ENCODE data around the gene FAM20C. TPM values are rescaled to one million over a fixed set of nuclear protein-coding genes. Genes with fewer than 3 reads are reported as not detected.

FAM20C gene
- total RNA-seq, 1 experiment from 2014 or later, result 35.8 TPM

GRCh38 chr7:196778-197321 is 4.5 kb downstream of the FAM20C start:
- DNase-seq (ENCODE audit: low spot score), result no peak
- no TSS peak for BruUV-seq (replicated peaks)
- ChIA-PET CTCF (no interaction called here), POLR2A (ENCODE audit: low non-redundant PET) (no interaction called here)
- H3K36me3 ChIP-seq (ENCODE audit: insufficient read depth, low read length, poor library complexity, severe bottlenecking), result peaks cover 49% of the 10 kb centered on the region
- H3K9me3 ChIP-seq (ENCODE audit: low read depth, low read length, poor library complexity, severe bottlenecking), result no peaks in the 10 kb centered on the region
- TF ChIP-seq EZH2 (IDR thresholded peaks at IDR 0.05; ENCODE audit: borderline replicate concordance, low read depth, low read length, poor library complexity, severe bottlenecking), result no peak
- TF ChIP-seq, protein P1, sequence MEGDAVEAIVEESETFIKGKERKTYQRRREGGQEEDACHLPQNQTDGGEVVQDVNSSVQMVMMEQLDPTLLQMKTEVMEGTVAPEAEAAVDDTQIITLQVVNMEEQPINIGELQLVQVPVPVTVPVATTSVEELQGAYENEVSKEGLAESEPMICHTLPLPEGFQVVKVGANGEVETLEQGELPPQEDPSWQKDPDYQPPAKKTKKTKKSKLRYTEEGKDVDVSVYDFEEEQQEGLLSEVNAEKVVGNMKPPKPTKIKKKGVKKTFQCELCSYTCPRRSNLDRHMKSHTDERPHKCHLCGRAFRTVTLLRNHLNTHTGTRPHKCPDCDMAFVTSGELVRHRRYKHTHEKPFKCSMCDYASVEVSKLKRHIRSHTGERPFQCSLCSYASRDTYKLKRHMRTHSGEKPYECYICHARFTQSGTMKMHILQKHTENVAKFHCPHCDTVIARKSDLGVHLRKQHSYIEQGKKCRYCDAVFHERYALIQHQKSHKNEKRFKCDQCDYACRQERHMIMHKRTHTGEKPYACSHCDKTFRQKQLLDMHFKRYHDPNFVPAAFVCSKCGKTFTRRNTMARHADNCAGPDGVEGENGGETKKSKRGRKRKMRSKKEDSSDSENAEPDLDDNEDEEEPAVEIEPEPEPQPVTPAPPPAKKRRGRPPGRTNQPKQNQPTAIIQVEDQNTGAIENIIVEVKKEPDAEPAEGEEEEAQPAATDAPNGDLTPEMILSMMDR (conservative IDR thresholded peaks at IDR 0.05; ENCODE audit: low read depth, low read length), result no peak
- intact Hi-C loops (cut with micrococcal nuclease; ENCODE audit: unreplicated experiment), result no loop called here
- H3K27me3 ChIP-seq (replicated peaks; ENCODE audit: insufficient read depth, low read depth, low read length, poor library complexity), result no peaks in the 10 kb centered on the region
- no peak overlapping the region for H3K27ac ChIP-seq (ENCODE audit: low read depth, low read length, poor library complexity, severe bottlenecking)
- peaks cover 9% of the 10 kb centered on the region for H3K4me1 ChIP-seq (ENCODE audit: insufficient read depth, low read length, poor library complexity, severe bottlenecking)
- H3K4me3 ChIP-seq (ENCODE audit: low read depth, low read length, poor library complexity, severe bottlenecking), result no peak overlapping the region

DNA sequence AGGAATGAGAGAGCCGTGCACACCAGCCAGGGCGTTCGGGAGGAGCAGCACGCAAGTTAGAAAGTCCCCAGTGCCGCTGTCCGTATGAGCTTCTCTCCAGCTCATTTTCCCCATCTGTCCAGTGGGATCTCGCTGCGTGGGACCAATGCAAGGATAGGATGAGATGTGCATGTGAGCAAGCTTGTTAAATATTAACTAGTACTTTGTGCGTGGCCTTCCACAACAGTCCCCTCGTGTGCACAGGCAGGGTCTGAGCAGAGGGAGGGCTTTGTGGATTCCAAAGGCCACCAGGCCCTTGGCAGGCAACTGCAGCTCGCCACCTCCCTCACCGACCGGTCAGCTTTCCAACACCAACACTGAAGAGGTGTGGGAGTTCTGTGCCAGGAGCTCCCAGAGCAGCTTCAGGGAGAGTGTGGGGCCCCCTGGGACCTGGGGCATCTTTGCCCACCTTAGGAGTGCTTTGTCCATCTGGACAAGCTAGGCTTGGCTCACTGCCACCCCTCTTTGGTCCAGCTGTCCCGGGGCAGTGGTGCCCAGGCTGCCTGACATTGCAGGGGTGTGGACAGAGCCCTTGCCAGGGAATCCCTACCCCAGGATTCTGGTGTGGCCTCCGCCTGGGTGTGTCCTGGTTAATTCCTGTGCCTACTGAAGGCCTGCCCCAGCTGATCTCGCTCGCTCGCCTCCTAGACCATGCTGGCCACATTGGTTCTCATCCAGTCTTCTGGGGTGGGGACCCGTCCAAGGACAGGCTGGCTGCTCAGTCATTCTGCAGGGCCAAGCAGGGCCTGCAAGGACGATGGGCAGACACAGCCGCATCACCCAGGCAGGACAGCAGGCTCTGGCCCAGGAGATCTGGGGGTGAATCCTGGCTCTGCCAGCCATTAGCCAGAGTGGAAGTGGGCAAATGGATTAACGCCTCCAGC is 5.3 kb downstream of the FAM20C start:
- BruUV-seq (replicated peaks), result no TSS peak
- CTCF ChIA-PET, result no interaction called here
- intact Hi-C loops (cut with micrococcal nuclease; ENCODE audit: unreplicated experiment), result no loop called here
- DNase-seq (ENCODE audit: low spot score), result no peak
- TF ChIP-seq EZH2 (IDR thresholded peaks at IDR 0.05; ENCODE audit: borderline replicate concordance, low read depth, low read length, poor library complexity, severe bottlenecking), result no peak
- TF ChIP-seq, protein P1 (conservative IDR thresholded peaks at IDR 0.05; ENCODE audit: low read depth, low read length), result no peak
- H3K4me3 ChIP-seq (ENCODE audit: low read depth, low read length, poor library complexity, severe bottlenecking), result no peak overlapping the region
- H3K27ac ChIP-seq (ENCODE audit: low read depth, low read length, poor library complexity, severe bottlenecking), result no peak overlapping the region
- POLR2A ChIA-PET (ENCODE audit: low non-redundant PET), result no interaction called here
- peaks cover 49% of the 10 kb centered on the region for H3K36me3 ChIP-seq (ENCODE audit: insufficient read depth, low read length, poor library complexity, severe bottlenecking)
- peaks cover 9% of the 10 kb centered on the region for H3K4me1 ChIP-seq (ENCODE audit: insufficient read depth, low read length, poor library complexity, severe bottlenecking)
- H3K27me3 ChIP-seq (replicated peaks; ENCODE audit: insufficient read depth, low read depth, low read length, poor library complexity), result no peaks in the 10 kb centered on the region
- no peaks in the 10 kb centered on the region for H3K9me3 ChIP-seq (ENCODE audit: low read depth, low read length, poor library complexity, severe bottlenecking)

- no peaks in the 10 kb centered on the region for H3K9me3 ChIP-seq (ENCODE audit: low read depth, low read length, poor library complexity, severe bottlenecking)
- H3K4me3 ChIP-seq (ENCODE audit: low read depth, low read length, poor library complexity, severe bottlenecking), result no peak overlapping the region
- CTCF ChIA-PET, result no interaction called here
- peaks cover 8% of the 10 kb centered on the region for H3K4me1 ChIP-seq (ENCODE audit: insufficient read depth, low read length, poor library complexity, severe bottlenecking)
- no peaks in the 10 kb centered on the region for H3K27me3 ChIP-seq (replicated peaks; ENCODE audit: insufficient read depth, low read depth, low read length, poor library complexity)
- BruUV-seq (replicated peaks), result no TSS peak
- intact Hi-C loops (cut with micrococcal nuclease; ENCODE audit: unreplicated experiment), result no loop called here
- DNase-seq (ENCODE audit: low spot score), result no peak
- H3K27ac ChIP-seq (ENCODE audit: low read depth, low read length, poor library complexity, severe bottlenecking), result no peak overlapping the region
- TF ChIP-seq EZH2 (IDR thresholded peaks at IDR 0.05; ENCODE audit: borderline replicate concordance, low read depth, low read length, poor library complexity, severe bottlenecking), result no peak
- TF ChIP-seq, protein P1 (conservative IDR thresholded peaks at IDR 0.05; ENCODE audit: low read depth, low read length), result no peak
- POLR2A ChIA-PET (ENCODE audit: low non-redundant PET), result no interaction called here
- H3K36me3 ChIP-seq (ENCODE audit: insufficient read depth, low read length, poor library complexity, severe bottlenecking), result peaks cover 59% of the 10 kb centered on the region
Observed at GRCh38 chr7:199483-200249, 7.3 kb downstream of the FAM20C start.

All from A673 (cell line).